ENCODE data around the gene TIAM2. TPM values are rescaled to one million over a fixed set of nuclear protein-coding genes. Genes with fewer than 3 reads are reported as not detected.
A peak's percentile ranks its signal among the peaks of the same experiment; 100 is the strongest.

Gene TIAM2
- total and polyA plus RNA-seq, 9 of the 15 experiments (the other 6 are each of a cell fraction or from before 2014, with no cell fraction given): 0.73 to 6.5 (median 4.3) TPM

GRCh38 chr6:154951345-154952200 is 43.5 kb upstream of the TIAM2 start (continued):
- no peak for TF ChIP-seq NR4A1 (CRISPR knock-in tag; IDR thresholded peaks at IDR 0.05)
- TF ChIP-seq NR4A1 (tag; IDR thresholded peaks at IDR 0.05): no peak
- no peak for TF ChIP-seq MBD1 (CRISPR knock-in tag; IDR thresholded peaks at IDR 0.05)
- peak; percentile 68; the same call in 1 of the 2 replicates for TF ChIP-seq CTBP1 (IDR thresholded peaks at IDR 0.05; ENCODE audit: borderline replicate concordance)
- TF ChIP-seq ESRRA (IDR thresholded peaks at IDR 0.05; ENCODE audit: borderline replicate concordance, low read depth): no peak
- TF ChIP-seq SMARCA5 (IDR thresholded peaks at IDR 0.05): no peak
- no peak for TF ChIP-seq PCBP1 (IDR thresholded peaks at IDR 0.05; ENCODE audit: low read depth, low read length, poor library complexity, severe bottlenecking)
- no peak for TF ChIP-seq GTF3C2 (IDR thresholded peaks at IDR 0.05; ENCODE audit: borderline replicate concordance, extremely low read depth, insufficient read length)
- TF ChIP-seq TCF7 (IDR thresholded peaks at IDR 0.05; ENCODE audit: borderline replicate concordance): no peak
- TF ChIP-seq ZNF830 (CRISPR knock-in tag; IDR thresholded peaks at IDR 0.05): no peak
- peak; percentile 84 for TF ChIP-seq ZEB2 (IDR thresholded peaks at IDR 0.05)
- TF ChIP-seq HNRNPUL1 (IDR thresholded peaks at IDR 0.05; ENCODE audit: low read length): no peak
- peak; percentile 47; the same call in 1 of the 2 replicates for TF ChIP-seq SOX6 (IDR thresholded peaks at IDR 0.05)
- TF ChIP-seq, protein P1, sequence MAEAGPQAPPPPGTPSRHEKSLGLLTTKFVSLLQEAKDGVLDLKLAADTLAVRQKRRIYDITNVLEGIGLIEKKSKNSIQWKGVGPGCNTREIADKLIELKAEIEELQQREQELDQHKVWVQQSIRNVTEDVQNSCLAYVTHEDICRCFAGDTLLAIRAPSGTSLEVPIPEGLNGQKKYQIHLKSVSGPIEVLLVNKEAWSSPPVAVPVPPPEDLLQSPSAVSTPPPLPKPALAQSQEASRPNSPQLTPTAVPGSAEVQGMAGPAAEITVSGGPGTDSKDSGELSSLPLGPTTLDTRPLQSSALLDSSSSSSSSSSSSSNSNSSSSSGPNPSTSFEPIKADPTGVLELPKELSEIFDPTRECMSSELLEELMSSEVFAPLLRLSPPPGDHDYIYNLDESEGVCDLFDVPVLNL (CRISPR knock-in tag; IDR thresholded peaks at IDR 0.05; ENCODE audit: low read depth): no peak
- TF ChIP-seq, protein P2, sequence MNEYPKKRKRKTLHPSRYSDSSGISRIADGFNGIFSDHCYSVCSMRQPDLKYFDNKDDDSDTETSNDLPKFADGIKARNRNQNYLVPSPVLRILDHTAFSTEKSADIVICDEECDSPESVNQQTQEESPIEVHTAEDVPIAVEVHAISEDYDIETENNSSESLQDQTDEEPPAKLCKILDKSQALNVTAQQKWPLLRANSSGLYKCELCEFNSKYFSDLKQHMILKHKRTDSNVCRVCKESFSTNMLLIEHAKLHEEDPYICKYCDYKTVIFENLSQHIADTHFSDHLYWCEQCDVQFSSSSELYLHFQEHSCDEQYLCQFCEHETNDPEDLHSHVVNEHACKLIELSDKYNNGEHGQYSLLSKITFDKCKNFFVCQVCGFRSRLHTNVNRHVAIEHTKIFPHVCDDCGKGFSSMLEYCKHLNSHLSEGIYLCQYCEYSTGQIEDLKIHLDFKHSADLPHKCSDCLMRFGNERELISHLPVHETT (CRISPR knock-in tag; conservative IDR thresholded peaks at IDR 0.05 in 1 of 2, IDR thresholded peaks at IDR 0.05 in 1 of 2): 0 out of 4 replicates have a peak, but pooled peaks of 1 of the 2 experiments have one; percentile 24
- TF ChIP-seq ELF4 (CRISPR knock-in tag; IDR thresholded peaks at IDR 0.05): no peak
- peak; percentile 62; the same call in 1 of the 2 replicates for TF ChIP-seq HDAC2 (IDR thresholded peaks at IDR 0.05)
- peak; percentile 60 for TF ChIP-seq RBBP5 (IDR thresholded peaks at IDR 0.05; ENCODE audit: borderline replicate concordance, insufficient read depth, low read length, poor library complexity, severe bottlenecking)
- TF ChIP-seq, protein P3, sequence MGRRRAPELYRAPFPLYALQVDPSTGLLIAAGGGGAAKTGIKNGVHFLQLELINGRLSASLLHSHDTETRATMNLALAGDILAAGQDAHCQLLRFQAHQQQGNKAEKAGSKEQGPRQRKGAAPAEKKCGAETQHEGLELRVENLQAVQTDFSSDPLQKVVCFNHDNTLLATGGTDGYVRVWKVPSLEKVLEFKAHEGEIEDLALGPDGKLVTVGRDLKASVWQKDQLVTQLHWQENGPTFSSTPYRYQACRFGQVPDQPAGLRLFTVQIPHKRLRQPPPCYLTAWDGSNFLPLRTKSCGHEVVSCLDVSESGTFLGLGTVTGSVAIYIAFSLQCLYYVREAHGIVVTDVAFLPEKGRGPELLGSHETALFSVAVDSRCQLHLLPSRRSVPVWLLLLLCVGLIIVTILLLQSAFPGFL (CRISPR knock-in tag; IDR thresholded peaks at IDR 0.05): no peak

Data from K562 (cell line).